Gastroesophageal sphincter (tissue), 4 donors: ENCODE data around the gene AQR. TPM values are rescaled to one million over a fixed set of nuclear protein-coding genes. Genes with fewer than 3 reads are reported as not detected.

Experiments used
- ATAC-seq: fragments of 150-250 bp; one replicate; pipeline ENCODE4 v1.9.1; 2016; ENCODE audit warnings: mild to moderate bottlenecking, moderate library complexity
- H3K27ac ChIP-seq, 4 donors: fragments of 200-600 bp; sonication (generic) in 3 of 4; 1 replicate in 3 of 4; 2 replicates in 1 of 4; pipeline ENCODE4 v1.5.1; 2016 to 2019
- H3K27me3 ChIP-seq: fragments of 200-600 bp; sonication (generic); one replicate; pipeline ENCODE4 v1.5.1; 2019
- H3K36me3 ChIP-seq, 2 donors: fragments of 200-600 bp; sonication (generic); one replicate each; pipeline ENCODE4 v1.5.1; 2019; ENCODE audit warnings: control low read depth in 1 of 2
- H3K4me1 ChIP-seq, 3 donors: fragments of 200-600 bp; sonication (generic); 1 replicate in 2 of 3; 2 replicates in 1 of 3; pipeline ENCODE4 v1.5.1; 2016 to 2019; ENCODE audit warnings: control low read depth in 2 of 3
- H3K4me3 ChIP-seq, 2 donors: fragments of 200-600 bp; sonication (generic); one replicate each; pipeline ENCODE4 v1.5.1; 2019; ENCODE audit warnings: mild to moderate bottlenecking in 1 of 2, moderate library complexity in 1 of 2
- H3K9me3 ChIP-seq, 3 donors: fragments of 200-600 bp; sonication (generic); one replicate each; pipeline ENCODE4 v1.5.1; 2017 to 2019; ENCODE audit warnings: control low read depth in 2 of 3
- CTCF ChIP-seq, 4 experiments: fragments of 200-600 bp in 2 of 4; fragments of 450-650 bp in 2 of 4; sonication (generic) in 1 of 4; IDR thresholded peaks; one replicate each; pipeline ENCODE4 v1.5.1; 2017 to 2019; ENCODE audit warnings: antibody characterized with exemption in 4 of 4, mild to moderate bottlenecking in 2 of 4, moderate library complexity in 2 of 4
- EP300 ChIP-seq: sonication (generic); formaldehyde crosslinking; IDR thresholded peaks from one replicate; pipeline ENCODE4 v1.6.1; 2017; ENCODE audit warnings: antibody characterized with exemption, mild to moderate bottlenecking
- POLR2A ChIP-seq, 2 donors: fragments of 450-650 bp; IDR thresholded peaks; one replicate each; pipeline ENCODE4 v1.6.1; 2017; ENCODE audit warnings: antibody characterized with exemption in 2 of 2, mild to moderate bottlenecking in 2 of 2, moderate library complexity in 1 of 2
- POLR2AphosphoS5 ChIP-seq: sonication (generic); formaldehyde crosslinking; IDR thresholded peaks from one replicate; pipeline ENCODE4 v1.6.1; 2017; ENCODE audit warnings: antibody characterized with exemption
- WGBS, 2 donors: methylation state at CpG; one replicate each; pipeline ENCODE4 v1.1.5; 2018; ENCODE audit warnings: low coverage in 1 of 2; 5-methylcytosine and 5-hydroxymethylcytosine counted together
- total RNA-seq, 4 donors: library from RNA; depleted of rRNA; stranded (reverse); fragments of >200 nt; gene quantifications; one replicate each; pipeline ENCODE4 v1.1.0, GENCODE V29; 2016

AQR gene
- total RNA-seq, 4 donors from 2014 or later, result 16.4 to 26.9 (median 24.7) TPM

- no peaks in the 10 kb centered on the region for H3K27me3 ChIP-seq
- WGBS, 2 donors, result 83% methylated on average over 5 of the region's 5 CpGs
- TF ChIP-seq POLR2AphosphoS5 (no peak), CTCF (IDR thresholded peaks at IDR 0.05) (no peak)
- H3K36me3 ChIP-seq, result no peaks in the 10 kb centered on the region
- H3K27ac ChIP-seq, result no peak overlapping the region
- no peak overlapping the region for H3K4me3 ChIP-seq
- no peaks in the 10 kb centered on the region for H3K4me1 ChIP-seq
- no peak for ATAC-seq
- no peaks in the 10 kb centered on the region for H3K9me3 ChIP-seq
These were observed 141.2 kb downstream of the AQR start for GRCh38 chr15:34828145-34828911.

GRCh38 chr15:34821831-34822230 lies 147.7 kb downstream of the AQR start:
- H3K9me3 ChIP-seq, result no peaks in the 10 kb centered on the region
- TF ChIP-seq POLR2A (IDR thresholded peaks at IDR 0.05), result no peak
- TF ChIP-seq EP300, result no peak
- no peak for TF ChIP-seq CTCF (IDR thresholded peaks at IDR 0.05)
- TF ChIP-seq POLR2AphosphoS5, result no peak
- H3K27ac ChIP-seq, result no peak overlapping the region
- H3K4me1 ChIP-seq, result no peaks in the 10 kb centered on the region
- ATAC-seq, result no peak
- WGBS, 2 donors, result 70% methylated on average over 3 of the region's 3 CpGs; no CpG with 5 or more reads in 1 of the 2 donors
- no peaks in the 10 kb centered on the region for H3K36me3 ChIP-seq
- no peaks in the 10 kb centered on the region for H3K27me3 ChIP-seq
- H3K4me3 ChIP-seq, result no peak overlapping the region

GRCh38 chr15:34820110-34820509 lies 149.4 kb downstream of the AQR start:
- no peak overlapping the region for H3K4me3 ChIP-seq
- no peak overlapping the region for H3K27ac ChIP-seq
- H3K36me3 ChIP-seq, result no peaks in the 10 kb centered on the region
- no peaks in the 10 kb centered on the region for H3K9me3 ChIP-seq
- 88 to 90% methylated on average over 5 of the region's 5 CpGs for WGBS, 2 donors
- H3K27me3 ChIP-seq, result no peaks in the 10 kb centered on the region
- no peak for TF ChIP-seq POLR2A (IDR thresholded peaks at IDR 0.05)
- no peaks in the 10 kb centered on the region for H3K4me1 ChIP-seq
- ATAC-seq, result no peak

- Histone ChIP-seq H3K27me3 (no peaks in the 10 kb centered on the region), H3K27ac (no peak overlapping the region), H3K9me3 (no peaks in the 10 kb centered on the region), H3K4me3 (no peak overlapping the region), H3K36me3 (no peaks in the 10 kb centered on the region), H3K4me1 (no peaks in the 10 kb centered on the region)
- WGBS, 2 donors, result 71 to 80% methylated on average over 1 of the region's 1 CpG
- ATAC-seq, result no peak
- TF ChIP-seq CTCF (IDR thresholded peaks at IDR 0.05), result no peak
- no peak for TF ChIP-seq POLR2A (IDR thresholded peaks at IDR 0.05)
- no peak for TF ChIP-seq POLR2AphosphoS5
- no peak for TF ChIP-seq EP300
These were observed 151.0 kb downstream of the AQR start for GRCh38 chr15:34818526-34818925.

GRCh38 chr15:34815836-34816235 lies 153.7 kb downstream of the AQR start:
- no peak for ATAC-seq
- Histone ChIP-seq H3K4me3 (no peak overlapping the region), H3K4me1 (no peaks in the 10 kb centered on the region), H3K9me3 (no peaks in the 10 kb centered on the region), H3K36me3 (no peaks in the 10 kb centered on the region), H3K27me3 (no peaks in the 10 kb centered on the region), H3K27ac (no peak overlapping the region)
- TF ChIP-seq POLR2AphosphoS5 (no peak), CTCF (IDR thresholded peaks at IDR 0.05) (no peak), POLR2A (IDR thresholded peaks at IDR 0.05) (no peak), EP300 (no peak)
- 46 to 83% methylated on average over 1 of the region's 1 CpG for WGBS, 2 donors
